ENCODE results near the gene CTAGE8. TPM values are rescaled to one million over a fixed set of nuclear protein-coding genes. Genes with fewer than 3 reads are reported as not detected.
"Not testable (repeated sequence)": the region's sequence is repeated elsewhere in the genome, so short reads cannot be mapped to it uniquely, and the experiment has no call there.

CTAGE8 gene
- total RNA-seq, 1 experiment from 2014 or later = not detected

GRCh38 chr7:144282490-144282889 is 13.4 kb upstream of the CTAGE8 start:
- not testable (repeated sequence) for H3K27ac ChIP-seq; H3K4me1 ChIP-seq; DNase-seq; H3K27me3 ChIP-seq; H3K36me3 ChIP-seq; H3K4me3 ChIP-seq; H3K9me3 ChIP-seq (replicated peaks)

DNA sequence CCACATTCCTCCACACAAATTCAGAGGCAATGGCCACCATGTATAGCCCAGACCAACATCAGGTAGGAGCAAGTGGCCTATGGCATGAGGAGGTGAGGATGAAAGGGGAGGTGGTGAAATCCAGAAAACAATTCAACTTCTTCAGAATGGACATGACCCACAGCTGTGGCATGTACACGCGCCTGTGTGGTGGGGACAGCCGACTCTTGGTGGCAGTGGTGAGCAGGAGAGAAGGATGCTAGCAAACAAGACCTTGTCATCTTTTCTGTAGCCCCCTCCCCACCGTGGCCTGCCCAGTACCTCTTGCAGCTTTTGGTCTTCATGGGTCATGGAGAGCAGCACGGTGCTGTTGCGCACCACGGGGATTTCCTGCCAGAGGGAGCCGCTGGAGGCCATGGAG is 12.9 kb upstream of the CTAGE8 start:
- not testable (repeated sequence) for H3K4me3 ChIP-seq; DNase-seq; H3K27ac ChIP-seq; H3K4me1 ChIP-seq; H3K36me3 ChIP-seq; H3K27me3 ChIP-seq; H3K9me3 ChIP-seq (replicated peaks)

DNA sequence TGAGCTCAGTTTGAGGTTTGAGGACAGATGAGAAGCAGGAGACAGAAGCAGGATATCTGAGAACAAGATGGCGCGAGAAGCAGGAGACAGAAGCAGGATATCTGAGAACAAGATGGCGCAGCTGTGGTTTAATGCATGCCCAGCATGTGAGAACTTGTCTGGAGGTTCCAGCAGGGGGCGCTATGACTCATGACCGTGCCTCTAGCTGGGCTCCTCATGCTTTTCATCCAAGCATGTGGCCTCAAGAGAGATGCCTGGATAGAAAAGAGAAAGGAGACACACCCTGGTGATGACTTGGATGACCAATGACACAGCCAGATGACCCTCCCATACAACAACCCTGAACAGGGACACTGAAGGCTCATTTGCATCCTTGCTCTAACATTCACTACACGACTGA is 10.9 kb upstream of the CTAGE8 start:
- H3K9me3 ChIP-seq (replicated peaks); H3K36me3 ChIP-seq; DNase-seq; H3K27ac ChIP-seq; H3K27me3 ChIP-seq; H3K4me1 ChIP-seq; H3K4me3 ChIP-seq: not testable (repeated sequence)

GRCh38 chr7:144275281-144275680 is 6.2 kb upstream of the CTAGE8 start:
- not testable (repeated sequence) for H3K36me3 ChIP-seq; H3K9me3 ChIP-seq (replicated peaks); H3K27me3 ChIP-seq; DNase-seq; H3K4me3 ChIP-seq; H3K27ac ChIP-seq; H3K4me1 ChIP-seq

- H3K9me3 ChIP-seq (replicated peaks); H3K36me3 ChIP-seq; H3K27ac ChIP-seq; H3K27me3 ChIP-seq; H3K4me3 ChIP-seq; DNase-seq; H3K4me1 ChIP-seq: not testable (repeated sequence)
These were observed 4.4 kb downstream of the CTAGE8 start, which contains the start of gene OR2A7 for GRCh38 chr7:144264692-144265091. TSS of gene OR2A7 (minus strand) at chr7:144264792. CDS start at chr7:144259628, 5,164 bp downstream.

DNA sequence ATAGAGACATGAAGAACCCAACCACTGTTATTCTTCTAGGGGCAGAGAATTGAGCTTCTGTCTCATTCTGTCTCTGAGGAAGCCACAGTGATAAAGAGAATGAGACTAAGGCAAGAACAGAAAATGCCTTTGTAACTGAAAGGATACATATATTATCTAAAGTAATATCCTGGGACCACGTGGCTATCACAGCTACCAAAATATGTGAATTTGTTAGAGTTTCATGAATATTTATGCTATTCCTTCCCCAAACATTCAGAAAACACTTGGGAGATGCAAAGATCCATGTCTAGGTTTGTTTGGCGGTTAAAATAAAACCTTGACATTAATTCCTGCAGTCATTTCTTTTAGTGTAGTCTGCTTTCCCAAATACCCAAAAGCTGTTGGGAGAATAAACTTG is 7.0 kb downstream of the CTAGE8 start:
- not testable (repeated sequence) for H3K4me1 ChIP-seq; H3K27ac ChIP-seq; H3K27me3 ChIP-seq; H3K4me3 ChIP-seq; H3K36me3 ChIP-seq; H3K9me3 ChIP-seq (replicated peaks); DNase-seq

DNA sequence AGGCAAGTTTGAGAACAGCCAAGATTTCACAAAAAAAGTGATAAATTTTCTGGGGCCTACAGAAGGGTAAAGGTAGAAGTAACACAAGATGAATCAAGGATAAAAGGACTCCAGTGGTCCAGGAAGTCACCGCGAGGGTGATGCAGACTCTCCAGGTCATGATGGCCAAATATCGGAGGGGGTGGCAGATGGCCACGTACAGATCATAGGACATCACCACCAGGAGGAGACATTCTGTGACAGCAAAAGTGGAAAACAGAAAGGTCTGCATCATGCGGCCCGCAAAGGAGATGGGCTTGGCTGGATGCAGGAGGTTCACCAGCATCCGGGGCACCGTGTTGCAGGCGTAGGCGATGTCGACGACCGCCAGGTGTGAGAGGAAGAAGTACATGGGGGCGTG is 10.0 kb downstream of the CTAGE8 start:
- not testable (repeated sequence) for H3K9me3 ChIP-seq (replicated peaks); DNase-seq; H3K36me3 ChIP-seq; H3K27ac ChIP-seq; H3K4me3 ChIP-seq; H3K4me1 ChIP-seq; H3K27me3 ChIP-seq

- no peaks in the 10 kb centered on the region for H3K9me3 ChIP-seq (replicated peaks)
- H3K27ac ChIP-seq = no peak overlapping the region
- no peak overlapping the region for H3K4me3 ChIP-seq
- no peaks in the 10 kb centered on the region for H3K4me1 ChIP-seq
- DNase-seq = peak in 1 of 2 experiments; percentile 9
- peaks cover 5% of the 10 kb centered on the region; the same call in 1 of the 2 replicates for H3K27me3 ChIP-seq
- no peaks in the 10 kb centered on the region for H3K36me3 ChIP-seq
These were observed 13.0 kb downstream of the CTAGE8 start for GRCh38 chr7:144256112-144256511.

GRCh38 chr7:144255471-144255897 is 13.6 kb downstream of the CTAGE8 start:
- Histone ChIP-seq H3K27me3 (peaks cover 5% of the 10 kb centered on the region; the same call in 1 of the 2 replicates), H3K9me3 (replicated peaks) (no peaks in the 10 kb centered on the region), H3K4me3 (no peak overlapping the region), H3K4me1 (no peaks in the 10 kb centered on the region), H3K27ac (no peak overlapping the region), H3K36me3 (no peaks in the 10 kb centered on the region)
- peak in 1 of 2 experiments; percentile 9 for DNase-seq

- H3K36me3 ChIP-seq; H3K27ac ChIP-seq; DNase-seq; H3K4me1 ChIP-seq; H3K9me3 ChIP-seq (replicated peaks); H3K27me3 ChIP-seq; H3K4me3 ChIP-seq: not testable (repeated sequence)
These were observed 16.8 kb downstream of the CTAGE8 start for GRCh38 chr7:144252307-144252706.

GRCh38 chr7:144247674-144248330 is 21.3 kb downstream of the CTAGE8 start:
- not testable (repeated sequence) for H3K27ac ChIP-seq; H3K4me3 ChIP-seq; H3K27me3 ChIP-seq; DNase-seq; H3K9me3 ChIP-seq (replicated peaks); H3K4me1 ChIP-seq; H3K36me3 ChIP-seq

GRCh38 chr7:144246967-144247366 is 22.1 kb downstream of the CTAGE8 start:
- H3K27ac ChIP-seq; H3K36me3 ChIP-seq; DNase-seq; H3K9me3 ChIP-seq (replicated peaks); H3K4me3 ChIP-seq; H3K4me1 ChIP-seq; H3K27me3 ChIP-seq: not testable (repeated sequence)

GRCh38 chr7:144245372-144245771 is 23.7 kb downstream of the CTAGE8 start:
- H3K9me3 ChIP-seq (replicated peaks); H3K27me3 ChIP-seq: not testable (repeated sequence)

GRCh38 chr7:144239365-144239764 is 29.7 kb downstream of the CTAGE8 start, which contains the start of gene OR2A42:
TSS of gene OR2A42 (minus strand) at chr7:144239605. CDS start at chr7:144232843, 6,762 bp downstream.
- H3K4me1 ChIP-seq; DNase-seq; H3K27ac ChIP-seq; H3K4me3 ChIP-seq; H3K27me3 ChIP-seq; H3K9me3 ChIP-seq (replicated peaks); H3K36me3 ChIP-seq: not testable (repeated sequence)

More at GRCh38 chr7:144245372-144245771, 23.7 kb downstream of the CTAGE8 start:
- not testable (repeated sequence) for DNase-seq, H3K4me1 ChIP-seq, H3K36me3 ChIP-seq, H3K4me3 ChIP-seq, H3K27ac ChIP-seq

DNA sequence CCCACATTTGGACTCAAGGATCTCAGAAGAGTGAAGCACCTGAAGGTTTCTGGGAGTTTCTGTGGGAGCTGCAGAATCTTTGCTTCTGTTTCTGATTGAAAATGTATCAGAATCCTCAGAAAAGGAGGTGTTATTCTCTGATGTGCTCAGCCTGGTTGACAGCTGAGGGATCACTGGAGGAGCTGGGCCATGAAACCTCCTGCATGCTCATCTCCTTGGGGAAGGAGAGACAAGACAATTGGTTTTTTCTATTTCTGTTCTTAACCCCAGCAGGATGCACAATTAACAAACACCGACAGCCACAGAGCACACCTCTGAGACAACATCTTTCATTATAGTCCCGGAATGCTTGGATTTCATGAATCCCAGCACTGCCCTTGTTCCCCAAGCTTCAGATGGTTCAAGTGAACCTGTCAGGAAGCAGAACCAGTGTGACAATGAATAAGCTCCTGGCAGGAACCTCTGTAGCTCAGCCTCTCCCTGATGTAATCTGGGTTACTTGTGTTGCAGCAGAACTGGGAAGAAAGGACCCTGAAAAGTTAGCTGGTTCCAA is 30.5 kb downstream of the CTAGE8 start:
- not testable (repeated sequence) for H3K27me3 ChIP-seq; H3K4me1 ChIP-seq; H3K4me3 ChIP-seq; H3K9me3 ChIP-seq (replicated peaks); H3K36me3 ChIP-seq; H3K27ac ChIP-seq; DNase-seq

GRCh38 chr7:144233039-144233438 is 36.0 kb downstream of the CTAGE8 start:
- not testable (repeated sequence) for H3K4me3 ChIP-seq; H3K36me3 ChIP-seq; H3K27me3 ChIP-seq; H3K9me3 ChIP-seq (replicated peaks); H3K4me1 ChIP-seq; DNase-seq; H3K27ac ChIP-seq
